HL-60 (cell line): ENCODE results near the gene MDFIC.

Experiments used
- DNase-seq, 2 experiments: peaks; one replicate each; pipeline ENCODE4 v3.0.0-alpha.2; 2010 to 2020; ENCODE audit warnings: low read depth in 1 of 2, low spot score in 1 of 2
- H3K27ac ChIP-seq: fragments of 250-450 bp; sonication (Bioruptor Pico); replicated peaks from 2 replicates; pipeline ENCODE4 v1.5.1; 2020; ENCODE audit warnings: mild to moderate bottlenecking, moderate library complexity
- H3K27me3 ChIP-seq: fragments of 250-450 bp; sonication (Bioruptor Pico); 2 replicates; pipeline ENCODE4 v1.5.1; 2021; ENCODE audit warnings: mild to moderate bottlenecking, moderate library complexity; ENCODE audit not compliant: insufficient read depth, poor library complexity, severe bottlenecking
- H3K4me3 ChIP-seq: replicated peaks from 2 replicates; pipeline ENCODE4 v1.5.1; 2011; ENCODE audit warnings: mild to moderate bottlenecking, control low read depth, low read length; ENCODE audit not compliant: insufficient read depth
- CTCF ChIP-seq: IDR thresholded peaks from one replicate; pipeline ENCODE4 v1.5.1; 2011; ENCODE audit warnings: low read length, control low read depth, inconsistent platforms; ENCODE audit not compliant: insufficient read depth
- GABPA ChIP-seq: IDR thresholded peaks from 2 replicates; pipeline ENCODE4 v1.6.1; 2012; ENCODE audit warnings: low read depth
- POLR2AphosphoS5 ChIP-seq: IDR thresholded peaks from 2 replicates; pipeline ENCODE4 v1.6.1; 2012; ENCODE audit warnings: low read depth
- REST ChIP-seq: IDR thresholded peaks from 2 replicates; pipeline ENCODE4 v1.6.1; 2012; ENCODE audit warnings: low read depth; ENCODE audit not compliant: insufficient replicate concordance
- SPI1 ChIP-seq: IDR thresholded peaks from 2 replicates; pipeline ENCODE4 v1.6.1; 2012; ENCODE audit warnings: low read depth, mild to moderate bottlenecking, borderline replicate concordance

The MDFIC gene

GRCh38 chr7:115009736-115010440 is 88.0 kb downstream of the MDFIC start:
- DNase-seq = no peak
- Histone ChIP-seq H3K27me3 (no peaks in the 10 kb centered on the region), H3K4me3 (no peak overlapping the region), H3K27ac (no peak overlapping the region)
- TF ChIP-seq SPI1 = no peak
- TF ChIP-seq REST = no peak
- TF ChIP-seq POLR2AphosphoS5 = no peak
- TF ChIP-seq GABPA = no peak
- TF ChIP-seq CTCF = no peak

- DNase-seq = no peak
- Histone ChIP-seq H3K27ac (no peak overlapping the region), H3K27me3 (no peaks in the 10 kb centered on the region), H3K4me3 (no peak overlapping the region)
- no peak for TF ChIP-seq GABPA
- TF ChIP-seq CTCF = no peak
- TF ChIP-seq POLR2AphosphoS5 = no peak
- no peak for TF ChIP-seq SPI1
- TF ChIP-seq REST = no peak
Observed at GRCh38 chr7:115010441-115010820, 88.5 kb downstream of the MDFIC start.

- no peaks in the 10 kb centered on the region for H3K27me3 ChIP-seq
Observed at GRCh38 chr7:115013886-115014285, 92.0 kb downstream of the MDFIC start.

More at GRCh38 chr7:115013886-115014285, 92.0 kb downstream of the MDFIC start:
- Histone ChIP-seq H3K27ac (no peak overlapping the region), H3K4me3 (no peak overlapping the region)
- no peak for DNase-seq
- TF ChIP-seq REST (no peak), CTCF (no peak), POLR2AphosphoS5 (no peak), GABPA (no peak), SPI1 (no peak)
